Fibroblast of skin of right quadriceps (primary cell): Measurements from ENCODE around the gene SLC26A2.
"Not testable (repeated sequence)": the region's sequence is repeated elsewhere in the genome, so short reads cannot be mapped to it uniquely, and the experiment has no call there.

Source experiments
- DNase-seq: peaks from one replicate; pipeline ENCODE4 v3.0.0-alpha.2; 2013

SLC26A2 gene

DNA sequence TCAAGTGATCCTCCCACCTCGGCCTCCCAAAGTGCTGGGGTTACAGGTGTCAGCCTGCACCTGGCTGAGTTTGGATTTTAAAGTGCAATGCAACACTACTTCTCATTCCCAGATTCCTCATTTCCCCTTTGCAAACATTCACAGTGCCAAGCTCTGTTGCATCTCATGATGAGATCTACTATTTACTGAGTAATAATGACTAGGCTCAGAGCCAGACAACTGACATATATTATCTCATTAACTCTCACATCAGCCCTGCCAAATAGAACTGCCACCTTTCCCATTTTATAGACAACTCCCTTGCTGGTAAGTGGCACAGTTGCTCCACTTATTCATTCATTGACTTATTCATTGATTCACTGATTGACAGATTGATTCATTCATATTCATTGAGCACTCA lies 22.9 kb upstream of the SLC26A2 start:
- DNase-seq = no peak

DNA sequence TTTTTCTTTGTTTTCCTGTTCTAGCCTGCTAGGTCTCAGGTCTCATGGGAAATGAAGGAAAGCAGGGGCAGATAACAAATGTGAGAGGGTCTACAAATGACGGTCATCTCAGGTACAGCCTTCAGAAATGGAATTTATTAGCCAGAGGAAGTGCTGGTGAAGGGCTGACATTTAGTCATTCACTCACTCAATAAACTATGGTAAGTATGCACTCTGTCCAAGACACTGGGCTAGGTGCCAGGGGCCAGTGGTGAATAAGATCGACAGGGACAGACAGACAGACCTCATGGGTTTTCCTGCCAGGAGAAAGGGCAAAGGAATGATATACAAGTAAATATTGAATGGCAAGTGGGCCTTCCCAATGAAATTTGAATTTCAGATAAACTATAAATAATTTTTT lies 22.3 kb upstream of the SLC26A2 start:
- DNase-seq = peak; percentile 61

DNA sequence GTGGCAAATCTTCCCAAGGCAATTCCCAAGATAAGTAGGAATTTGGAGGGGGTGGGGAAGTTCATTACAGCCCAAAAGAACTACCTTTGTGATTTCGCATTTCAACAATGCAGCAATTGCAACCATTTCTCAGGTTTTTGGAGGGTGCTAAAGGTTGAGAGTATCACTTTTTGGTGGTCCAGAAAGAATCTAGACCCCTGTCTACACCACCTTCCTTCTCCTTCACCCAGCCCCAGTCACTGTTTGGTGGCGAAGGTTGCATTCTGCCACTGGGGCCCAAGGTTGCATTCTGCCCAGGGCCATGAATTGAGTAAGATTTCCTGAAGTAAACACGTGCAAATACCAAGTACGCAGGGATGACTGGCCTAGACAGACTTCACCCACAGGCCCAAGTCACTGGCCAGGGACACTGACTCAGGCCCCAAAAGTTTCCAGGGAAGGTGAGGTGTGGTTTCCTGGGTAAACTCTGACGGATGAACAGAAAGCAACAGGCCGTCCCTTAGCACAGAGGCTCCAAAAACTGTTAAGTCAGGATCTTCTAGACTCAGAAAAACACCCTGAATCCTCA lies 21.7 kb upstream of the SLC26A2 start:
- peak; percentile 43 for DNase-seq

DNA sequence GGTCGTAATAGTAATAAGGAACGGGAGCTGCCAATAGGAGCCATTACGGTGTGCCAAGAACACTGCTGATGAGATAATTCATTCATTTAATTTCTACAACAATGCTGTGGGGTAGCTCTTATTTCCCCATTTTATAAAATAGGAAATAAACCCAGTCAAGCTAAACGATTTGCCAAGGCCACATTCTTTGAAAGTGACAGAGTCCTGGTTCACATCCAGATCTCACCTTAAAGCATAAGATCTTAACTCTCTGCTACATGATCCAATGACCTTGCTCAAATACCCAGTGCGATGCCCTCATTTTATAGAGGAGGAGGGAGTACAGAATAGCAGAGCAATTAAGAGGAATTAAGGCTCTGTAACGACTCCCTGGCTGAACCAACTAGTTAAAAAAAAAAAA lies 21.0 kb upstream of the SLC26A2 start:
- DNase-seq = no peak

DNA sequence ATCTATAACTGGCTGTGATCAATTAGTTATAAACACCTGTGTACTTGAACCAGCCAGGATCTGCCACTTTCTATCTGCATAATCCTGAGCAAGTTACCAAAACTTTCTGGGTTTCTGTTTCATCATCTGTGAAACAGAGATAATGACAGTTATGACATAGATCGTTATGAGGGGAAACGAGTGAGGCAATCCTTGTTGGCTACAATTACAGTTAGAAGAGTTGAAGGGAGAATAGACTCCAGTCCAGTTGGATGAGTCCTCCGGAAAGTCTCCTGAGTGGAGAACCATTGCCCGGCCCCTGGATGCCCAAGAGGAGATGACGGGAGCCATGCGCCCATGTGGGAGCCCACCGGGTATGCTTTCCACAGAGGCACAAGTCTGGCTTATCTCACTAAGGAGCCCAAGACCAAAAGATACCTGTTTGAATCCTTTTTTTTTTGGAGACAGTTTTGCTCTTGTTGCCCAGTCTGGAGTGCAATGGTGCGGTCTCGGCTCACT lies 20.4 kb upstream of the SLC26A2 start:
- DNase-seq = no peak

- no peak for DNase-seq
These were observed 19.5 kb upstream of the SLC26A2 start for GRCh38 chr5:149940941-149941644.

GRCh38 chr5:149941795-149942194 lies 18.8 kb upstream of the SLC26A2 start:
- DNase-seq = no peak

DNA sequence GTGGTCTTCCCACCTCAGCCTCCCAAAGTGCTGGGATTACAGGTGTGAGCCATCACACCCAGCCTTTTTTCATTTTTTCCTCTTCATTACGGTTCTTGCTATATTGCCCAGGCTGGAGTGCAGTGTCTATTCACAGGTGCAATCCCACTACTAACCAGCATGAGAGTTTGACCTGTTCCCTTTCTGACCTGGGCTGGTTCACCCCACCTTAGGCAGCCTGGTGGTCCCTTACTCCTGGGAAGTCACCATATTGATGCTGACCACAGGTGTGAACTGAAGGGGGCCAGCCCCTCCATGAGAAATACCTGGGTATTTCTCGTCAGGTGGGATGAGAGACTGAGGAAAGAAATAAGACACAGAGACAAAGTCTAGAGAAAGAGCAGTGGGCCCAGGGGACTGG lies 18.4 kb upstream of the SLC26A2 start:
- no peak for DNase-seq

GRCh38 chr5:149942741-149943169 lies 17.8 kb upstream of the SLC26A2 start:
- not testable (repeated sequence) for DNase-seq

DNA sequence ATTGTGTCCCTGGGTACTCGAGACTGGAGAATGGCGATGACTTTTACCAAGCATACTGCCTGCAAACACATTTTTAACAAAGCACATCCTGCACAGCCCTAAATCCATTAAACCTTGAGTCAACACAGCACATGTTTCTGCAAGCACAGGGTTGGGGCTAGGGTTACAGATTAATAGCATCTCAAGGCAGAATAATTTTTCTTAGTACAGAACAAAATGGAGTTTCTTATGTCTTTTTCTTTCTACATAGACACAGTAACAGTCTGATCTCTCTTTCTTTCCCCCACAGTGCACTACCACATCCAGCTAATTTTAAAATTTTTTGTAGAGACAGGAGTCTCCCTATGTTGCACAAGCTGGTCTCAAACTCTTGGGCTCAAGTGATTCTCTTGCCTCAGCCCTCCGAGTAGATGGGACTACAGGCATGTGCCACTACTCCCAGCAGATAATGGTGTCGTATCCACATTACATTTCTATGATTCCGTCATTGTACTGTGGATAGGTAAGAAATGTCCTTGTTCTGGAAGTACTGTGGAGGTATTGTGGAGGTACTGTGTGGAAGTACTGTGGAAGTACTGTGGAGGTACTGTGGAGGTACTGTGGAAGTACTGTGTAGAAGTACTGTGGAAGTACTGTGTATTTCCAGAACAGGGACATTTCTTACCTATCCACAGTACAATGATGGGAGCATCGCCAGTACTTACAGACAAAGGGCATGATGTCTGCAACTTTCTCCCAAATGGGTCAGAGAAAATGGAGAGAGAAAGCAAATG lies 17.2 kb upstream of the SLC26A2 start:
- not testable (repeated sequence) for DNase-seq

DNA sequence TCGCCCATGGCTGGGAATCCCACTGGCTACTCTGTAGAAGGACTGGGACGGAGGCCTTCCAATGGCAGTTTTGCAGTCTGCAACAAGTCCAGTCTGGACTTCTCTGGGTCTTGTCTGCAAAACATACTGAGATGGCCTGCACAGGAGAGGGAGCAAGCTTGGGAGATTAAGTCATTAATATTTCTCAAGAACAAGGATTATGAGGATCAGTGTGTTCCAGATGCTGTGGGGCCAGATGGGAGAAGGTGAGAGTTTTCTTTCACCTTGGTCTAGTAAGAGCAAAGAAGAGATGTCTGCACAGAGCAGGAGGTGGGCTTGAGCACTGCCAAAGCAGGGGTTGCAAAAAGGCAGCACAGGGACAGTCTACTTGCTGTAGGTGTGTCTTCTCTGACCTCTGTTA lies 15.9 kb upstream of the SLC26A2 start, which contains the start of gene PDE6A:
PDE6A (minus strand) TSS at position 128 of the 400 bp plus-strand sequence; CDS start at position 8, 120 bp downstream.
- no peak for DNase-seq

GRCh38 chr5:149946118-149946517 lies 14.4 kb upstream of the SLC26A2 start:
- no peak for DNase-seq

DNA sequence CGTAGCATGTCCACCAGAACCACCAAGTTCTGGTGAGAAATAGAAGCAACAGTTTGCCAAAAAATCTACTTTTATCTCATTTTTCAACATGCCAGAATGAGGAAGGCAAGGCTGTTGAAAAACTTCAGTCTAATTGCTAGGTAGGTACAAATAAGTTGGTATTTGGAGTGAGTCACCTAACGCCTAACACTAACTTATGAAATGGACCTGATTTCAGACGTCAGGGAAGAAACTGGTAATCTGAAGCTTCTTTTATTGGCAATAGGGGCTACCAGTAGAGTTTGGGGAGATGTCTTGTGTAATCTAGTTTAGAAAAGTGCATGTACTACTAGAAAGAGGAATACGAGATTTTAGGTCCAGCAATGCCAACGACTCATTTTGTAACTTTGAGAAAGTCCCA lies 11.6 kb upstream of the SLC26A2 start:
- DNase-seq = no peak

GRCh38 chr5:149951138-149951749 lies 9.3 kb upstream of the SLC26A2 start:
- no peak for DNase-seq

- no peak for DNase-seq
These were observed 7.0 kb upstream of the SLC26A2 start for GRCh38 chr5:149953436-149954121.

DNA sequence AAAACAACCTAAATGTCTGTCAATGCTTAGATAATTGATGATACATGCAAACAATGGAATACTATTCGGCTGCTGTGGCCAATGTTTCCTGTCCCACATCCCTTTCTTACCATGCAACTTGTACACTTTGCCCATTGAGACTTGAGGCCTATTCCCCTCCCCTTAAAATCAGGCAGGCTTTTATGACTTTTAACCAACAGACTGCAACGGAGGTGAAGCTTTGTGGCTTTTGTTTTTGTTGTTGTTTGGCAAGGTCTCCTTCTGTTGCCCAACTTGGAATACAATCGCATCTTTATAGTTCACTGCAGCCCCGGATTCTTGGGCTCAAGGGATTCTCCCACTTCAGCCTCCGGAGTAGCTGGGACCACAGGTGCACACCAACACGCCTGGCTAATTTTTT lies 5.8 kb upstream of the SLC26A2 start:
- no peak for DNase-seq

DNA sequence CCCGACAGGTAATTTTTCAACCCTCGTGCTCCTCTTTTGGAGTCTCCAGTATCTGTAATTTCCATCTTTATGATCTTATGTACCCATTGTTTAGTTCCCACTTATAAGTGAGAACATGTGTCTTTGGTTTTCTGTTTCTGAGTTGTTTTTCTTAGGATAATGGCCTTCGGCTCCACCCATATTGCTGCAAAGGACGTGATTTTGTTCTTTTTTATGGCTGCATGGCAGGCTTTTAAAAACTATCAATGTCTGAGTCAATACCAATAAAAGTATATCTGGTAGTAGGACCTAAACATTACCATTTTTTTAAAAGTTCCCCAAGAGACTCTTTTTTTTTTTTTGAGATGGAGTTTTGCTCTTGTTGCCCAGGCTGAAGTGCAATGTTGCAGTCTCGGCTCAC lies 3.9 kb upstream of the SLC26A2 start:
- DNase-seq = no peak

DNA sequence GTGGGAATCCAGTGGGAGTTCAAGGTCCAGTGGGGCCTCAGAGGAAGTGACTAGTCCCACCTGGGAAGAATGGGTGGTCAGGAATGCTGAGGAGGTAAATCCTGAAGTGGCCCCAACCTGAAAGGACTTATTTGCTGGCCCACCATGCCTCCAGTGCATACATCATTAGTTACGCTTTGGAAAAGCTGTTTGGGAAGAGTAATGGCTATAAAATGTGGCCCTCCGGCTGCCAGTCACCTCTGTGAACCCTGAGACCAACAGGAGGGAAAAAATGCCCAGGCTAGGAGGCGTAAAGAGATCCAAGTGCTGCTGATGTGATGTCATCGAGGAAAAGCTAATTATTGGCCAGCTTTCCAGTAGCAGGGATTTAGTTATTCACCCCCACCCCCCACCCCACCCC lies 2.7 kb upstream of the SLC26A2 start:
- no peak for DNase-seq

DNA sequence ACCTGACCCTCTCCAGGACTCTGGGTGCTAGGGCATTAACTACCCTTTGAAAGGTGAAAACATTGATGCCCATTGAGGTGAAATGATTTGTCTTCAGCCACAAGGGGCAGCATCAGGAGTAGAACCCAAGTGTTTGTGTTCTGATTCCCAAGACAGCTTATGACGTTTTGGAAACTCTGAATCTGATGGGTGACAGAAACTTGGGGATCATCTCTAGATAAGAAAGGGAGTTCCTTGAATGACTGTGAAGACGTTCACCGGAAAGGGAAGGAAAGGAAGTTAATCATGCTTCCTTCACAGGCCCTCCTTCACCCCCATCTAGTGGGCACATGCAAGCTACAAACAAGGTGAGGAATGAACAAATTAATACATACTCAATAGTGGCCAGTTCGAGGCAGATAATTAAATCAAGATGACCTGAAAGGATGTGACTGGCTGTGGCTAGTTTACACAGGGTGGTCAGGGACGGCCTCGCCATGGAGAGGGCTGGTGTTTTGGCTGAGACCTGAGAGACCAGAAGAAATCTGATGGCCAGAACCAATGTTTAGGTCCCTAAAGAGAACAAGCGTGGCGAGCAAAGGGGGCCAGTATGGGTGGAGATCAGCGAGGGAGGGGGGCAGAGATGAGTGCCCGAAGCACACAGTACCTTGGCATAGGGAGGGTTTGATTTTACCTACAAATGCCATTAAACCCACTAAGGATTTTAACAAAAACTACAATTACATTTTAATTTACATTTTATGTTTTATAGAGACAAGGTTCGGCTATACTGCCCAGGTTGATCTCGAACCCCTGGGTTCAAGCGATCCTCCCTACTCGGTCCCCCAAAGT lies 937 bp upstream of the SLC26A2 start:
- DNase-seq = peak; percentile 64

DNA sequence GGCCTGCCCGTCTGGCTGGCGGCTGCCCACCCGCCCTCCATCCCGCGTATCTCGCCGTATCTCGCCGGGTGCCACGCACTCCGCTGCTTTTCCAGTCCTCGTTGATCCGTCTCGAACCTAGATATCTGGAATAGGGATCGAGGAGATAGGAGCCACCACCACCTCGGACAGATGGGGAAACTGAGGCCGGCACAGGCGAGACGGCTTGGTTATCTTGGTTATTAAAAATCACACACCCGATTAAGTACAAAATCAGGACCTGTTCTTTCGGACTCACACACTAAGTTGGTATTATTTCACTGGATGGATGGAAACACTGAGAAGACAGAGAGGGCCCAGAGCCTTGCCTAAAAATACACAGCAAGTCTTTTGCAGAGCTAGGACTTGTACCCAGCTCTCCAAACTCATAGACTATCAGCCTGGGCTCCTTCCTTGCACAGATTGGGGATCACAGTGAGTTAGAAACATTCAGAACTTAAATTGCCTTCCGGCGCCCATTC lies 678 bp downstream of the SLC26A2 start:
- DNase-seq = no peak

- peak; percentile 41 for DNase-seq
These were observed 1.4 kb downstream of the SLC26A2 start for GRCh38 chr5:149961957-149962409.
